ENCODE data around the gene FCER2. TPM values are rescaled to one million over a fixed set of nuclear protein-coding genes. Genes with fewer than 3 reads are reported as not detected.
"Not testable (repeated sequence)": the region's sequence is repeated elsewhere in the genome, so short reads cannot be mapped to it uniquely, and the experiment has no call there.

FCER2 gene
- total RNA-seq, 4 donors from 2014 or later = 0.28 TPM; not detected in 3

DNA sequence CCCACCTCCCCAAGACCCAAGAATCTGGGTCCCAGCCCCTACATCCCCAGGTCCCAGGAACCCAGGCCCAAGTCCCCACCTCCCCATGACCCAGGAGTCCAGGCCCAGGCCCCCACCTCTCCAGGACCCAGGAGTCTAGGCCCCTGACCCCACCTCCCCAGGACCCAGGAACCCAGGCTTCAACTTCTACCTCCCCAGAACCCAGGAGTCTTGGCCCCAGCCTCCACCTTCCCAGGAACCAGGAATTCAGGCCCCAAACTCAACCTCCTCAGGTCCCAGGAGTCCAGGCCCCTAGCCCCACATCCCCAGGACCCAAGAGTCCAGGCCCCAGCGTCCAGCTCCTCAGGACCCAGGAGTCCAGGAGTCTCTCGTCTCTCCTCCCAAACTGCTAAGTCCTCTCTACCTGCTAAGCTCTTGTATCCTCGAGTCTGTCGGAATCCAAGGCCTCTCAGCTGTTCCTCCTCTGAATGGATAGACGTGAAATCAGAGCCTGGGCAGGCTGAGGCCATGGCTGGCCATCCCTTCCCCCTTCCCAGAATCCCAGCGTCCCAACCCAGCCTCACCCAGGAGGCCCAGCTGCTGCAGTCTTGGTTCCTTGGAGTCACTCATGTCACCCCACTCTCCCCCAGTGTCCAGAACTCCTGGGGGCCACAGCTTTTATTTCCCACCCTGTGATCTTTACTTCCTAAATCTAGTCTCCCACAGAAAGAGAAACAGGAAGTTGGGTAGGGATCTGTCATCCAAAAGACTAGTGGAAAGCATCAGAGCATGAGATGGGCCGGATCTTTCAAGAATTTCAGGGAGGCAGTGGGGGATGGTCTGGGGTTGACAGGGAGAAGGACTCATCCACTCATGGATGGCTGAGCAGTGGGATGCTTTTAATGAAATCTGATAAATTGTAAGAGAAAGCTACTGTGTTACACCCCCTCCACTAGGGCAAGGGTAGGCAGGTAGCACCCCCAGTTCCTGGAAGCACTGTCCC, 45.3 kb upstream of the FCER2 start, which contains the start of gene CD209:
Gene CD209 (minus strand): TSS at position 632 of the 982 bp plus-strand sequence. CDS start 23 bp downstream, at position 609.
- H3K36me3 ChIP-seq = no peaks in the 10 kb centered on the region
- DNase-seq = no peak
- no peak for TF ChIP-seq POLR2A (IDR thresholded peaks at IDR 0.05)
- TF ChIP-seq, protein P1, sequence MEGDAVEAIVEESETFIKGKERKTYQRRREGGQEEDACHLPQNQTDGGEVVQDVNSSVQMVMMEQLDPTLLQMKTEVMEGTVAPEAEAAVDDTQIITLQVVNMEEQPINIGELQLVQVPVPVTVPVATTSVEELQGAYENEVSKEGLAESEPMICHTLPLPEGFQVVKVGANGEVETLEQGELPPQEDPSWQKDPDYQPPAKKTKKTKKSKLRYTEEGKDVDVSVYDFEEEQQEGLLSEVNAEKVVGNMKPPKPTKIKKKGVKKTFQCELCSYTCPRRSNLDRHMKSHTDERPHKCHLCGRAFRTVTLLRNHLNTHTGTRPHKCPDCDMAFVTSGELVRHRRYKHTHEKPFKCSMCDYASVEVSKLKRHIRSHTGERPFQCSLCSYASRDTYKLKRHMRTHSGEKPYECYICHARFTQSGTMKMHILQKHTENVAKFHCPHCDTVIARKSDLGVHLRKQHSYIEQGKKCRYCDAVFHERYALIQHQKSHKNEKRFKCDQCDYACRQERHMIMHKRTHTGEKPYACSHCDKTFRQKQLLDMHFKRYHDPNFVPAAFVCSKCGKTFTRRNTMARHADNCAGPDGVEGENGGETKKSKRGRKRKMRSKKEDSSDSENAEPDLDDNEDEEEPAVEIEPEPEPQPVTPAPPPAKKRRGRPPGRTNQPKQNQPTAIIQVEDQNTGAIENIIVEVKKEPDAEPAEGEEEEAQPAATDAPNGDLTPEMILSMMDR (IDR thresholded peaks at IDR 0.05) = no peak

DNA sequence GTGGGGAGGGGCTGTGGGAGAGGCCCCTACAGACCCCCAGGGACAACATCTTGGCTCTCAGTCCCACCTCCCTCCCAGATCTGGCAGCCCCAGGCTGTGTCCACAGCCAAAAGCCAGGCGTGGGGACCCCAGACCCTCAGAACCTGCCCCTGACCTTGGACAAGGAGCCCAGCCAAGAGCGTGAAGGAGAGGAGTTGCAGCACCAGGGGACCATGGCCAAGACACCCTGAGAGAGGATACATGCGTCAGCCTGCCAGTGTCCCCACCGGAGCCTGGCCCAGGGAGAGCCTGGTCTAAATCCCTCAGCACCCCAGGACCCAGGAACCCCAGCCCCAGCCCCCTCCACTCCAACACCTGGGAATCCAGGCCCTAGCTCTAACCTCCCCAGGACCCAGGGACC, 44.4 kb upstream of the FCER2 start:
- H3K4me3 ChIP-seq; H3K36me3 ChIP-seq; H3K27ac ChIP-seq; intact Hi-C loops (cut with DNase I; ENCODE audit: low total_unique reads); H3K9me3 ChIP-seq; H3K27me3 ChIP-seq; H3K4me1 ChIP-seq; DNase-seq: not testable (repeated sequence)

More for the DNA sequence above, 45.3 kb upstream of the FCER2 start, which contains the start of gene CD209:
- Histone ChIP-seq H3K4me1 (no peaks in the 10 kb centered on the region), H3K4me3 (no peak within 1 kb of the TSS), H3K9me3 (no peaks in the 10 kb centered on the region), H3K27me3 (no peaks in the 10 kb centered on the region), H3K27ac (no peak within 1 kb of the TSS)
- intact Hi-C loops (cut with DNase I; ENCODE audit: low total_unique reads) = no loop called here

DNA sequence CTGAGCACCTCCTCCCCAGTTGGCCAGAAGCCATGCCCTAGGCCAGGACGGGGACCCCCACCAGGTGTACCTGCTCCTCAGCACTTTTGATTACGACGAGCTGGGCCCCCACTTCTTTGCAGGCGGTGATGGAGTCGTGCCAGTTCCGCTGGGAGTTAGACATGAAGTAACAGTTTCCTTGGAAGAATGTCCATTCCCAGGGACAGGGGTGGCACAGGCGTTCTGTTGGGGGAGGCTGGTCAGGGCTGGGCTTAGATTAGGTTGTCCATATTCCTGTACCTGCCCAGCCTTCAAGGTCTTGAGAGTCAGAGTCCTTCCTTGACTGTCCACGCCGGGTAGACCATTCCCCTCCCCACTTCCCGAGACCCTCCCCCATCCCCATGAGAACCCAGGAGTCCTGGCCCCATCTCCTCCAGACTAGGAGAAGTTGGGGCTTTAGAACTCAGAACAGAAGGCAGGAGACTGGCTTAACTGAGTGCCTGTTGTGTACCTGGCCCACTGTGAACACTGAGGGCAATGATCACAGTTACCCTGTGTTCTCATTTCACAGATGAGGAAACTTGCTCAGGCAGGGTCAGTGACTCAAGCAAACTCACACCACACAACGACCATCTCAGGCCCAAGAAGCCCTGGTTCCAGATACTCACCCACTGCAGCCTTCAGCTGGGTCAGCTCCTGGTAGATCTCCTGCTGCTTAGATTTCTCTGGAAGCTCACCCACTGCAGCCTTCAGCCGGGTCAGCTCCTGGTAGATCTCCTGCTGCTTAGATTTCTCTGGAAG, 43.1 kb upstream of the FCER2 start:
- no peak for TF ChIP-seq POLR2A (IDR thresholded peaks at IDR 0.05)
- TF ChIP-seq, protein P1 (IDR thresholded peaks at IDR 0.05) = no peak
- H3K27me3 ChIP-seq = no peaks in the 10 kb centered on the region
- no peak for DNase-seq
- H3K36me3 ChIP-seq = no peaks in the 10 kb centered on the region
- no peak overlapping the region for H3K4me3 ChIP-seq
- H3K9me3 ChIP-seq = no peaks in the 10 kb centered on the region
- H3K4me1 ChIP-seq = no peaks in the 10 kb centered on the region
- intact Hi-C loops (cut with DNase I; ENCODE audit: low total_unique reads) = no loop called here
- H3K27ac ChIP-seq = no peak overlapping the region

DNA sequence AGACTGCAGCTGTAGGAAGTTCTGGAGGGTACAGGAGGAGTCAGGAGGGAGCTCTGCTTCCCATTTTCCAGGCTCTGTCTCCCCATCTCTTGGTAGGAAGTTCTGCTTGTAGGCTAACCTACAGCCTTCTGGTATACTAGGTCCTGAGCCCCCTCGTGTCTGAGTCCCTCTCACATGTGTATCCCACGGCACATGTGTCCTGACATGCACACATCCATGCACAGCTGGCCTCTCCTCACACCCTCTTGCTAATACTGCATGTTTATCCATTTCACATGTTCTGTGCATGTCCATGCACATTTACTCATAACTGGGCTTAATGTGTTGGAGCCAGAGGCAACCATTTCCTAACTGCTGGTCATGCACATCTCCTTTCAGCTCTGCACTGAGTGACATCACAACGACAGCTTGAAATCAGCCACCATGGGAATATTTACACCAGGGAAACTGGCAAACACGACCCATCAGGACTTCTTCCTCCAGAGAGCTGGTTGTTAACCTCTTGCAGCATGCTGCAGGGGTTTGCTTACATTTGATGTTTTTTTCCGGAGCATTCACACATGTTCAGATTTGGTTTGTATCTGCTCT, 42.4 kb upstream of the FCER2 start:
- H3K27ac ChIP-seq = no peak overlapping the region
- intact Hi-C loops (cut with DNase I; ENCODE audit: low total_unique reads) = no loop called here
- no peaks in the 10 kb centered on the region for H3K27me3 ChIP-seq
- no peaks in the 10 kb centered on the region for H3K4me1 ChIP-seq
- DNase-seq = no peak
- no peak overlapping the region for H3K4me3 ChIP-seq
- TF ChIP-seq POLR2A (IDR thresholded peaks at IDR 0.05) = no peak
- TF ChIP-seq, protein P1 (IDR thresholded peaks at IDR 0.05) = no peak
- H3K9me3 ChIP-seq = no peaks in the 10 kb centered on the region
- H3K36me3 ChIP-seq = no peaks in the 10 kb centered on the region

DNA sequence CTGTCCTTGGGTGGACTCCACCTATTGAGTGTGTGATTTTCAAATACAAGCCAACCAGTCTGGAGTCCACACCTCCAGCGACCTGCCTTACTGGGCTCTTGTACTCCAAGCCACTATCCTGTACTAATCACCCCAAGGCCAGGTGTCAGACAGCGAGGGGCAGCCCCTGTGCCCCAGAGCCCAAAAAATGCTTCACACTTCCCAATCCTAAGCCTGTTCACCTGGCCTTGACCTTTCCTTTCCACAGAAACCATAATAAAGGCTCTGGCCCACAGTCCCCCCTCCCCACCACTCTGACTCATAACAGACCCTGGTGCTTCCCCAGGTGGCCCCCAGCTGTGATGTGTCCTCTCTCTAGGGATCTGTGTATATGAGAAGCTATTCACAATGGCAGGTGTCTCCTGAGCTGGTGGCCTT, 41.5 kb upstream of the FCER2 start:
- H3K9me3 ChIP-seq = no peaks in the 10 kb centered on the region
- intact Hi-C loops (cut with DNase I; ENCODE audit: low total_unique reads) = no loop called here
- H3K27ac ChIP-seq = no peak overlapping the region
- no peaks in the 10 kb centered on the region for H3K36me3 ChIP-seq
- no peak for DNase-seq
- no peaks in the 10 kb centered on the region for H3K27me3 ChIP-seq
- TF ChIP-seq, protein P1 (IDR thresholded peaks at IDR 0.05) = no peak
- TF ChIP-seq POLR2A (IDR thresholded peaks at IDR 0.05) = no peak
- H3K4me1 ChIP-seq = no peaks in the 10 kb centered on the region
- no peak overlapping the region for H3K4me3 ChIP-seq
